ENCODE results near the gene FBH1. TPM values are rescaled to one million over a fixed set of nuclear protein-coding genes. Genes with fewer than 3 reads are reported as not detected.

FBH1 gene
- 73.3 TPM for total RNA-seq
- long read RNA-seq, transcript FBH1-203 (22 exons, 3,640 nt) = minor isoform, 7 of 186 reads
- long read RNA-seq, transcript FBH1-201 (21 exons, 3,560 nt) = major isoform, 79 of 186 reads
- long read RNA-seq, partial matches to known transcripts = 38 of 186 reads
- long read RNA-seq, other reads (novel, unspliced or antisense) = 62 of 186 reads

- intact Hi-C loops (cut with DNase I) = no loop called here
- peak; percentile 97 for ATAC-seq
- DNase-seq = peak; percentile 99
- H3K4me3 ChIP-seq = peak within 1 kb of the TSS; percentile 97
- peak within 1 kb of the TSS; percentile 81 for H3K27ac ChIP-seq
- no peaks in the 10 kb centered on the region for H3K27me3 ChIP-seq
- H3K9me3 ChIP-seq = no peaks in the 10 kb centered on the region
- H3K36me3 ChIP-seq = peaks cover 25% of the 10 kb centered on the region
- TF ChIP-seq CTCF (IDR thresholded peaks at IDR 0.05) = no peak
- peaks cover 36% of the 10 kb centered on the region for H3K4me1 ChIP-seq
Measured at GRCh38 chr10:5889624-5890451, at the start of gene FBH1, which contains the start of gene ANKRD16. FBH1 (plus strand) TSS chr10:5890243; CDS start chr10:5890346, 103 bp downstream. ANKRD16 (minus strand) TSS chr10:5889893; CDS start chr10:5889354, 539 bp downstream.

- ATAC-seq (peak; percentile 46), DNase-seq (no peak)
- Histone ChIP-seq H3K4me1 (no peaks in the 10 kb centered on the region), H3K27me3 (no peaks in the 10 kb centered on the region), H3K36me3 (no peaks in the 10 kb centered on the region), H3K9me3 (no peaks in the 10 kb centered on the region), H3K4me3 (no peak overlapping the region), H3K27ac (no peak overlapping the region)
- TF ChIP-seq CTCF (IDR thresholded peaks at IDR 0.05) = no peak
- intact Hi-C loops (cut with DNase I) = no loop called here
Measured at GRCh38 chr10:5840314-5841307, 49.4 kb upstream of the FBH1 start.

GRCh38 chr10:5841965-5842364 lies 48.1 kb upstream of the FBH1 start:
- intact Hi-C loops (cut with DNase I) = no loop called here
- ATAC-seq (no peak), DNase-seq (no peak)
- Histone ChIP-seq H3K4me1 (no peaks in the 10 kb centered on the region), H3K36me3 (no peaks in the 10 kb centered on the region), H3K27ac (no peak overlapping the region), H3K4me3 (no peak overlapping the region), H3K27me3 (no peaks in the 10 kb centered on the region), H3K9me3 (no peaks in the 10 kb centered on the region)
- TF ChIP-seq CTCF (IDR thresholded peaks at IDR 0.05) = no peak

- Histone ChIP-seq H3K4me3 (no peak overlapping the region), H3K9me3 (no peaks in the 10 kb centered on the region), H3K36me3 (no peaks in the 10 kb centered on the region), H3K27me3 (no peaks in the 10 kb centered on the region), H3K27ac (no peak overlapping the region), H3K4me1 (no peaks in the 10 kb centered on the region)
- DNase-seq = no peak
- intact Hi-C loops (cut with DNase I) = no loop called here
- no peak for TF ChIP-seq CTCF (IDR thresholded peaks at IDR 0.05)
- no peak for ATAC-seq
Measured at GRCh38 chr10:5843686-5844344, 46.2 kb upstream of the FBH1 start.
